Upper lobe of left lung (tissue), 6 donors: Measurements from ENCODE around the gene AKAP4. TPM values are rescaled to one million over a fixed set of nuclear protein-coding genes. Genes with fewer than 3 reads are reported as not detected.

Experiments used
- ATAC-seq, 2 donors: fragments of 200-7000 bp; cut with Tn5 transposase; one replicate each; pipeline ENCODE4 v1.9.1; 2022; ENCODE audit warnings: mild to moderate bottlenecking in 2 of 2, moderate library complexity in 2 of 2; ENCODE audit not compliant: low FRiP score in 2 of 2
- DNase-seq, 2 donors: peaks; one replicate each; pipeline ENCODE4 v3.0.0-alpha.2; 2019 to 2020
- H3K27ac ChIP-seq, 4 donors: fragments of 200-600 bp; sonication (generic); one replicate each; pipeline ENCODE4 v1.5.1; 2016 to 2019
- H3K27me3 ChIP-seq, 4 donors: fragments of 200-600 bp; sonication (generic); one replicate each; pipeline ENCODE4 v1.5.1; 2017 to 2019
- H3K36me3 ChIP-seq, 4 donors: fragments of 200-600 bp; sonication (generic); one replicate each; pipeline ENCODE4 v1.5.1; 2016 to 2019
- H3K4me1 ChIP-seq, 4 donors: fragments of 200-600 bp; sonication (generic); one replicate each; pipeline ENCODE4 v1.5.1; 2018 to 2019
- H3K4me3 ChIP-seq, 4 donors: fragments of 200-600 bp; sonication (generic); one replicate each; pipeline ENCODE4 v1.5.1; 2017 to 2019; ENCODE audit warnings: mild to moderate bottlenecking in 2 of 4, moderate library complexity in 1 of 4
- H3K9me3 ChIP-seq, 4 donors: fragments of 200-600 bp; sonication (generic); one replicate each; pipeline ENCODE4 v1.5.1; 2018 to 2019
- EP300 ChIP-seq, 4 donors: sonication (generic); formaldehyde crosslinking; IDR thresholded peaks; one replicate each; pipeline ENCODE4 v1.5.1; 2017; ENCODE audit warnings: antibody characterized with exemption in 4 of 4, control low read depth in 2 of 4
- POLR2A ChIP-seq, 4 donors: fragments of 450-650 bp; IDR thresholded peaks; one replicate each; pipeline ENCODE4 v1.5.1; 2016 to 2017; ENCODE audit warnings: antibody characterized with exemption in 4 of 4, mild to moderate bottlenecking in 2 of 4
- POLR2AphosphoS5 ChIP-seq, 2 donors: sonication (generic); formaldehyde crosslinking; IDR thresholded peaks; one replicate each; pipeline ENCODE4 v1.5.1; 2017; ENCODE audit warnings: antibody characterized with exemption in 2 of 2
- WGBS, 2 donors: methylation state at CpG; one replicate each; pipeline ENCODE4 v1.1.5; 2017 to 2018; 5-methylcytosine and 5-hydroxymethylcytosine counted together
- total RNA-seq, 6 donors: library from RNA; depleted of rRNA in 4 of 6; stranded (reverse); fragments of >200 nt in 4 of 6; gene quantifications; one replicate each; pipeline versions ENCODE4 v1.1.0 to v1.2.1, GENCODE V29; 2016 to 2021
- TF ChIP-seq, protein P1 (sequence below), 6 experiments: fragments of 450-650 bp in 4 of 6; fragments of 200-600 bp in 2 of 6; sonication (generic) in 2 of 6; IDR thresholded peaks; one replicate each; pipeline ENCODE4 v1.5.1; 2016 to 2019; ENCODE audit warnings: antibody characterized with exemption in 6 of 6
- donor health status: DM: no; HTN: no; CAD: no; lungs with moderate emphysema.
- donor health status: DM: no; HTN: yes; CAD: no; lungs with severe emphysema.

Gene AKAP4
- total RNA-seq, 6 donors from 2014 or later: not detected

DNA sequence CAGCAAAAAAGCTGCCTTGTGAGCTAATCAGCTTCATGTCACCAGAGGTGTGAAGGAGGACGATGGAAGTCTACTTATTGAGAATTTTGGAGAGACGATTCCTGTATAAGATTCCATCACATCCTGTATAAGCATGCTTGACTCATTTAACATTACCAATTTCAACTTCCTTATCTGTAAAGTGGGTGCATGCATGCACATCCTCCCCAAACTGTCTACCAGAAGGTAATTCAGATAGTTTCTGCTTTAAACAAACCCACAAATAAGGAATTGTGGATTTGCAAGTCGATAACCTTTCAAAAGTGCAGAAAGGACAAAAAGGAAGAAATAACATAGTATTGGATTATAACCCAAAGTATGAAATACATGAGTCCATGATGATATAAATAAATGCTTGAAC, 31.1 kb downstream of the AKAP4 start:
- Histone ChIP-seq H3K4me3 (no peak overlapping the region), H3K36me3 (no peaks in the 10 kb centered on the region), H3K27me3 (no peaks in the 10 kb centered on the region), H3K4me1 (no peaks in the 10 kb centered on the region), H3K9me3 (no peaks in the 10 kb centered on the region), H3K27ac (no peak overlapping the region)
- WGBS, 2 donors: 68 to 87% methylated on average over 3 of the region's 3 CpGs
- DNase-seq (no peak), ATAC-seq (no peak)
- TF ChIP-seq POLR2AphosphoS5 (IDR thresholded peaks at IDR 0.05) (no peak), EP300 (IDR thresholded peaks at IDR 0.05) (no peak), POLR2A (IDR thresholded peaks at IDR 0.05) (no peak)
- TF ChIP-seq, protein P1, sequence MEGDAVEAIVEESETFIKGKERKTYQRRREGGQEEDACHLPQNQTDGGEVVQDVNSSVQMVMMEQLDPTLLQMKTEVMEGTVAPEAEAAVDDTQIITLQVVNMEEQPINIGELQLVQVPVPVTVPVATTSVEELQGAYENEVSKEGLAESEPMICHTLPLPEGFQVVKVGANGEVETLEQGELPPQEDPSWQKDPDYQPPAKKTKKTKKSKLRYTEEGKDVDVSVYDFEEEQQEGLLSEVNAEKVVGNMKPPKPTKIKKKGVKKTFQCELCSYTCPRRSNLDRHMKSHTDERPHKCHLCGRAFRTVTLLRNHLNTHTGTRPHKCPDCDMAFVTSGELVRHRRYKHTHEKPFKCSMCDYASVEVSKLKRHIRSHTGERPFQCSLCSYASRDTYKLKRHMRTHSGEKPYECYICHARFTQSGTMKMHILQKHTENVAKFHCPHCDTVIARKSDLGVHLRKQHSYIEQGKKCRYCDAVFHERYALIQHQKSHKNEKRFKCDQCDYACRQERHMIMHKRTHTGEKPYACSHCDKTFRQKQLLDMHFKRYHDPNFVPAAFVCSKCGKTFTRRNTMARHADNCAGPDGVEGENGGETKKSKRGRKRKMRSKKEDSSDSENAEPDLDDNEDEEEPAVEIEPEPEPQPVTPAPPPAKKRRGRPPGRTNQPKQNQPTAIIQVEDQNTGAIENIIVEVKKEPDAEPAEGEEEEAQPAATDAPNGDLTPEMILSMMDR (IDR thresholded peaks at IDR 0.05): no peak

DNA sequence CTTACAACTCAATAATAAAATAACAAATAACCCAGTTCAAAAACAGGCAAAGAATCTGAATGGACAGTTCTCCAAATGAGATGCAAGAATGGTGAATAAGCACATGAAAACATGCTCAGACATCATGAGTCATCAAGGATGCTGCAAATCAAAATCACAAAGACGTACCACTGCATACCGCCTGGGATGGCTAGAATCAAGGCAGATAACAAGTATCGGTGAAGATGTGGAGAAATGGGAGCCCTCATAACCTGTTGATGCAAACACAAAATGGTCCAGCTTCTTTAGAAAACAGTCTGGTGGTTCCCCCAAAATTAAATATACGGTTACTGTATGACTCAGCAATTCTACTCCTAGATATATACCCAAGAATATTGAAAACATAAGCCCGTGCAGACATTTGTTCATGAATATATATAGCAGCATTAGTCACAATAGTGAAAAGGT, 32.5 kb downstream of the AKAP4 start:
- Histone ChIP-seq H3K9me3 (no peaks in the 10 kb centered on the region), H3K27ac (no peak overlapping the region), H3K4me3 (no peak overlapping the region), H3K4me1 (no peaks in the 10 kb centered on the region), H3K36me3 (no peaks in the 10 kb centered on the region), H3K27me3 (no peaks in the 10 kb centered on the region)
- ATAC-seq (no peak), DNase-seq (no peak)
- no peak for TF ChIP-seq POLR2A (IDR thresholded peaks at IDR 0.05)
- no peak for TF ChIP-seq EP300 (IDR thresholded peaks at IDR 0.05)
- TF ChIP-seq POLR2AphosphoS5 (IDR thresholded peaks at IDR 0.05): no peak
- TF ChIP-seq, protein P1 (IDR thresholded peaks at IDR 0.05): no peak
- whole genome bisulfite sequencing, 2 donors: 65 to 67% methylated on average over 5 of the region's 5 CpGs

DNA sequence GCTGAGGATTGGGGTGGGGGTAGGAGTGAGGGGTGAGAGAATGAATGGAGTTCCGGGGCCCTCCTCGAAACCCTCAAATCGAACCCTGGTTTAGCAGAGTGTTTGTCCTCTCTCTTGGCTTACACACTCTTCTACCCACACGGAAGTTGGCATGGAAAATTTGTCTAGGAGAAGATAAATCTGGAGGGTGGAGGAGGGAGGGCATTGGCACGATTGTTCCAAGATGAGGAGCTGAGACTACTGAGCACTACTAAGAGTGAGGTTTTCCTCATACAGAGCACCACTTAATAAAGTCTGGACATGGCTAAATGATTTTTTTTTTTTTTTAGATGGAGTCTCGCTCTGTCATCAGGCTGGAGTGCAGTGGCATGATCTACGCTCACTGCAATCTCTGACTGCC, 33.4 kb downstream of the AKAP4 start:
- TF ChIP-seq POLR2AphosphoS5 (IDR thresholded peaks at IDR 0.05) (no peak), POLR2A (IDR thresholded peaks at IDR 0.05) (no peak), EP300 (IDR thresholded peaks at IDR 0.05) (no peak)
- TF ChIP-seq, protein P1 (IDR thresholded peaks at IDR 0.05): no peak
- Histone ChIP-seq H3K27ac (no peak overlapping the region), H3K4me1 (no peaks in the 10 kb centered on the region), H3K9me3 (no peaks in the 10 kb centered on the region), H3K36me3 (no peaks in the 10 kb centered on the region), H3K4me3 (no peak overlapping the region), H3K27me3 (no peaks in the 10 kb centered on the region)
- 65 to 74% methylated on average over 5 to 7 of the region's 7 CpGs for WGBS, 2 donors
- ATAC-seq (peak in 1 of 2 donors; percentile 22), DNase-seq (no peak)

DNA sequence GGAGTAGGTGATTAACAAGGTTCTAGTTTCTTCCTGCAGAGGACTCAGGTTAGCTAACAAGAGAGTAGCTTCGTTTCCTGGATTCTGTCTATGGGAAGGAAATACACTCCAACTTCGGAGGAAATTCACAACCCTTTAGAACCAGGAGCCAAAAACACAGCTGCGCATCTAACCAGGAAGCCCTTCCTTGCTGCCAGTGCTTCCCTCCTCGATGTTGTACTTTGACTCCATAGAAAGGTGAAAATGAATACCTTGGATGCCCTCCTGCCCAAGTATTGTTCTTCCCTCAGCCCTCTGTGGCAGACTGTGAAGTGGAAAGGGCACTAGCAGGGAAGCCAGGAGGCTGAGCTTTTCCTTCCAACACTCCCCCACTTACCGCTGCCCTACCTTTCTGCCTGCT, 35.1 kb downstream of the AKAP4 start:
- TF ChIP-seq EP300 (IDR thresholded peaks at IDR 0.05): no peak
- TF ChIP-seq, protein P1 (IDR thresholded peaks at IDR 0.05): no peak
- no peak for TF ChIP-seq POLR2A (IDR thresholded peaks at IDR 0.05)
- no peak for TF ChIP-seq POLR2AphosphoS5 (IDR thresholded peaks at IDR 0.05)
- no peak for ATAC-seq
- Histone ChIP-seq H3K9me3 (no peaks in the 10 kb centered on the region), H3K27me3 (no peaks in the 10 kb centered on the region), H3K4me1 (no peaks in the 10 kb centered on the region), H3K36me3 (no peaks in the 10 kb centered on the region), H3K4me3 (no peak overlapping the region), H3K27ac (no peak overlapping the region)
- 63 to 72% methylated on average over 3 to 5 of the region's 5 CpGs for WGBS, 2 donors
- no peak for DNase-seq

DNA sequence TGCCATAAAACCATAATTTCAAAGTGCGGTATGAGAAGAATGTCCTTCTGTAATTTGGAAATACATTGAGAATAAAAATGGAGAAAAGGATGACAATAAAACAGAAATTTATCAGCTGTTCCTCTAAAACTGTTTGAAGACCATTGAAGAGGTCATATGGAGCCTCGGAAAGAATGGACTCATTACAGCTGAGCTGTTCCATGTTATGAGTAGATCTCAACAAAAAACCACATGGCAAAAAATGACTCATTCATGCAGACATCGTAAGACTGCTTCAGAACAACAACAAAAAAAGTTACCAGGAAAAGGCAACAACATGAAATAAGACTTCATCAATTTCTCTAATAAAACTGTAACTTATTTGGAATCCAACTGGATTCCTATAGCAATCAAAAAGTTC, 39.7 kb downstream of the AKAP4 start:
- Histone ChIP-seq H3K4me1 (no peaks in the 10 kb centered on the region), H3K9me3 (no peaks in the 10 kb centered on the region), H3K36me3 (no peaks in the 10 kb centered on the region), H3K4me3 (no peak overlapping the region), H3K27ac (no peak overlapping the region), H3K27me3 (no peaks in the 10 kb centered on the region)
- ATAC-seq (no peak), DNase-seq (no peak)
- no peak for TF ChIP-seq EP300 (IDR thresholded peaks at IDR 0.05)
- no peak for TF ChIP-seq POLR2AphosphoS5 (IDR thresholded peaks at IDR 0.05)
- TF ChIP-seq POLR2A (IDR thresholded peaks at IDR 0.05): no peak
- TF ChIP-seq, protein P1 (IDR thresholded peaks at IDR 0.05): no peak
- 77 to 78% methylated on average over 3 of the region's 3 CpGs for WGBS, 2 donors
